HG03064 (cell line): ENCODE results near the gene CYP17A1.
"Not testable (repeated sequence)": the region's sequence is repeated elsewhere in the genome, so short reads cannot be mapped to it uniquely, and the experiment has no call there.

Source experiments
- ATAC-seq: cut with Tn5 transposase; IDR thresholded peaks from one replicate; pipeline ENCODE4 v1.9.1; 2021; ENCODE audit warnings: low read depth; ENCODE audit not compliant: unreplicated experiment

CYP17A1 gene, protein sequence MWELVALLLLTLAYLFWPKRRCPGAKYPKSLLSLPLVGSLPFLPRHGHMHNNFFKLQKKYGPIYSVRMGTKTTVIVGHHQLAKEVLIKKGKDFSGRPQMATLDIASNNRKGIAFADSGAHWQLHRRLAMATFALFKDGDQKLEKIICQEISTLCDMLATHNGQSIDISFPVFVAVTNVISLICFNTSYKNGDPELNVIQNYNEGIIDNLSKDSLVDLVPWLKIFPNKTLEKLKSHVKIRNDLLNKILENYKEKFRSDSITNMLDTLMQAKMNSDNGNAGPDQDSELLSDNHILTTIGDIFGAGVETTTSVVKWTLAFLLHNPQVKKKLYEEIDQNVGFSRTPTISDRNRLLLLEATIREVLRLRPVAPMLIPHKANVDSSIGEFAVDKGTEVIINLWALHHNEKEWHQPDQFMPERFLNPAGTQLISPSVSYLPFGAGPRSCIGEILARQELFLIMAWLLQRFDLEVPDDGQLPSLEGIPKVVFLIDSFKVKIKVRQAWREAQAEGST

DNA sequence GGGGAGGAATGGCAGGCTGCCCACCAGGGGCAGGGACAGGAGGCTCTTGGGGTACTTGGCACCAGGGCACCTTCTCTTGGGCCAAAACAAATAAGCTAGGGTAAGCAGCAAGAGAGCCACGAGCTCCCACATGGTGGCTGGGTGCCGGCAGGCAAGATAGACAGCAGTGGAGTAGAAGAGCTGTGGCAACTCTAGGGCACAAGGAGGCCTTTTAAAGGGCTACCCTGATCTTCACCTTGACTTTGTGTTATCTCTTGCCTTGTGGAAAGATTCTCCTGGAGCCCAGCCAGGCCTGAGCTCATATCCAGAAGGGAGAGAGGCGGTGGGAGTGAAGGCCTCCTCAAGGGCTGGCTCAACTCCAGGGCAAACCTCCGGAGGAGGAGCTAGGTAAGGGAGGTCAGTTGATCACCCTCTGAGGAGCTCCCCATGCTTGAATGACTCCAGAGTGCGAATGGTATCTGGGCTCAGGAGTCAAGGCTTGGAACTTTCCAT, at the start of gene CYP17A1:
Gene CYP17A1, minus strand, starts transcription at position 184 of the 492 bp plus-strand sequence. Its CDS starts 52 bp downstream, at position 132.
- ATAC-seq = no peak

DNA sequence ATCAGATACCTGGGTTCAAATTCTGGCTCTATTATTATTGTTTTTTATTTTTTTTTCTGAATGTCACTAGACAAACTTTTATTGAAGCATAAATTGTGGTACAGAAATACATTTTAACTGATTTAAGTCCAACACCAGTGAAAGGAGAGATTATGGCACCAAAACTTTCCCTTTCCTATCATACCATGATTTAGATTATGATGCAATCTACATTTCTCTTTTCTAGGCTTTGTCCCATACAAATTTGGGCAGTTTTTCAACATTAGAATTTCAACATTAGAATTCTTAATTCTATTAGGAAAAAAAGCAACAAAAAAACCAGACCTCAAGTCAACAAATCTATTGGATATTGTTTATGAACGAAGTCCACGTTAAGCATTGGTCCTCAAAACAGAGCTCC, 43.0 kb upstream of the CYP17A1 start:
- no peak for ATAC-seq

DNA sequence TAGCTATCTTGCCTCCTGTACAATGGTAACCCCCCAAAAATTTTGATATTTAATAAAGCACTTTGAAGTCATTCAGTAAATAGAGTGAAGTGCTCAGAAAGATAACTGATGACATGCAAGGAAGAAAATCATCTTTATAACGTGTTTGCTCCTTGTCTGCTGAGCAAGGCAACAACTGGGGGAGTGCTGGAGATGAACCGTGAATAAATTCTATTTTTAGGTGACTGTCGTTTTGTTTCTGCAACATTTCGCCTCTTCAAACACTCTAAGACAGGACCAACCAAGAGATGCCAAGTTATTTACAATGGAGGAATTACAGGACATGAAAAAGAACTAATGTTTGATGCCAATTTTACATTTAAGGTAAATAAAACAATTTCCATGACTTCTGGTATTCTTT, 41.4 kb upstream of the CYP17A1 start:
- ATAC-seq = no peak

DNA sequence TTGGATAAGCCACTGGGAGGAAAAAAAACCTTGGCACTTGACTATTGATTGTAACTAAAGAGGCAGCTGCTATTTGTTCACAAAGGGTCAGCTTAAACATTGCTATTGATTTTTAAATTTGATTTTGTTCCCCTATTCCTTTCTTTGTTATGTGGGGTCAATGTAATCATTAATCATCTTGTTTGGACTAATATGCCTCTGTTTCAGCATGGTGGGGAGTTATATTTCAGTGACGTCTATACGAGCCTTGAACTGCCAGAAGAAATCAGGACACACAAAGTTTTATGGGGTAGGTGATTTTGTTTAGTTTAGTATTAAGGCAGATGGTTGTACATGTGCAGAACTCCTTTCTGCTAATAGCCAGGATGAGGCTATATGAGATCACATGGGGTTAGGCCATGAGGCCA, 39.5 kb upstream of the CYP17A1 start:
- no peak for ATAC-seq

DNA sequence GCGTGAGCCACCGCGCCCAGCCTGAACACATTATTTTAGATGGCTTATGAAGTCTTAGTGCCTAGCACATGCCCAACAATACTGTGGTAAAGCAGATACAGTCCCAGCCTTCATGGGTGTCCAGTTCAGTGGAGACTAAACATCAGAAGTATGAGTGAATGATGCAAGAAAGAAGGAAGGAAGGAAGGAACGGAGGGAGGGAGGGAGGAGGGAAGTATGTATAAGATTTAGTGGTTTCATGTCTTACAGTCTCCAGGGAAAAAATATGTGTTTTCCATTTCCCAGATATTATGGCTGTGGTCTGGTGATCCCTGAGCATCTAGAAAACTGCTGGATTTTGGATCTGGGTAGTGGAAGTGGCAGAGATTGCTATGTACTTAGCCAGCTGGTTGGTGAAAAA, 35.0 kb upstream of the CYP17A1 start:
- ATAC-seq = no peak

DNA sequence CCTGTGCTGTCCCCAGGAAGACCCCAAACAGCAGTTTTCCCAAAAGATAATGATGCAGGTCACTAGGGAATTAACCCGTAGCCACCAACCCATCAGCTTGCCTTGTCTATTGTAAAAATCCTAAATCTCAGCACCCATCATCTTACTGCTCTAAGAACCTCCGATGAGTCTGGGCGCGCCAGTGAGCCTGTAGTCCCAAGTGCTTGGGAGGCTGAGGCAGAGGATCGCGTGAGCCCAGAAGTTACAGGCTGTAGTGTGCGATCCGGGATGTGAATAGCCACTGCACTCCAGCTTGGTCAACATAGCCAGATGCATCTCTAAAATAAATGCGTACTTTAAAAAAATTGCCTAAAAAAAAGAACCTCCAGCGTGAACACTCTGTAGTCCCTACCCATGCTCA, 33.0 kb upstream of the CYP17A1 start:
- ATAC-seq = no peak

DNA sequence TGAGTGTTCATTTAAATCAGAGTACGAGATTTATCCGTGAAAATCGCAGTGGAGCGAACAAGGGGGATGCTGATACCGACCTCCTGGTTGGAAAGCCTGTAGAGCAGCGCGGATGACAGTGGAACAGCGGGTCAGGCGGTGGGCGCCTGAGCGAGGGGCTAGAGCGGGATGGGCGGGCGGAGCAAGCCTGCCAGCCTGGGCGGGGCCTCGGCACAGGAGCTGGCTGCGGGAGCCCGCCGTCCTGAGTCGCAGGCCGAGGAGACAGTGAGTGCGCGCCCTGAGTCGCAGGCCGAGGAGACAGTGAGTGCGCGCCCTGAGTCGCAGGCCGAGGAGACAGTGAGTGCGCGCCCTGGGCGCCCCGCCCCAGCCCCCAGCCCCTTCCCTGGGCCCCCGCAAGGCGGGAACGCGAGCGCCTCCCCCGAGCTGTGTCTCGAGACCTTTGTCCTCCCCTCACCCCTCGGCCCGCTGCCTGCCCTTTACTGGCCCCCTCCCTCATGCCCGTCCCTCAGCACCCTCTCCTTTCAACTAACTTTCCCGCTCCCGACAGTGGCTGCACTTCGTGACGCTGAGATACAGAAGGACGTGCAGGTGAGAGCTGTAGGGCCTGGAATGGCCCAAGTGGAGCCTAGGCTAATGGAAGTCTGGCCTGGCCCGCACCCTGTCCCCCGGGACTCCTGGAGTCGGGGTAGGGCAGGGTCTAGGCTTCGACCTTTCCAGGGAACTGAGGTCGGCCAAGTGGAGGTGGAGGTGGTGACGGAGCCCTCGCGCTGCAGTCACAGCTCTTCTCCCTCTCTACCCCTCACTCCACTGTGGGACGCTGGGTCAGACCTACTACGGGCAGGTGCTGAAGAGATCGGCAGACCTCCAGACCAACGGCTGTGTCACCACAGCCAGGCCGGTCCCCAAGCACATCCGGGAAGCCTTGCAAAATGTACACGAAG, 32.3 kb upstream of the CYP17A1 start, which contains the start of gene AS3MT:
Gene AS3MT, plus strand, starts transcription at position 213 of the 941 bp plus-strand sequence. Its CDS starts 123 bp downstream, at position 336.
- no peak for ATAC-seq

DNA sequence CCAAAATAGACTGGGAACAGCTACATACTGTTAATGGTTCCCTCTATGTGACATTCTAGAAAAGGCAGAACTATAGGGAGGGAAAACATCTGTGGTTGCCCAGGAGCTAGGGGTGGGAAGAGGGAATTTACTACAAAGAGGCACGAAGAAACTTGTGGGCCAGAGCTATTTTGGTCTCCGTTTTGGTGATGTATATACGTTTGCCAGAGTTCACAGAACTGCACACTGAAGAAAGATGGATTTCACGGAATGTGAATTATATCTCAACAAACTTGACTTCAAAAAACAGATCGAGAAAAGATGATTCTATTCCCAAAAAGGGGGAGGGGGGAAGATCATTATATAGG, 31.7 kb upstream of the CYP17A1 start:
- ATAC-seq = no peak

DNA sequence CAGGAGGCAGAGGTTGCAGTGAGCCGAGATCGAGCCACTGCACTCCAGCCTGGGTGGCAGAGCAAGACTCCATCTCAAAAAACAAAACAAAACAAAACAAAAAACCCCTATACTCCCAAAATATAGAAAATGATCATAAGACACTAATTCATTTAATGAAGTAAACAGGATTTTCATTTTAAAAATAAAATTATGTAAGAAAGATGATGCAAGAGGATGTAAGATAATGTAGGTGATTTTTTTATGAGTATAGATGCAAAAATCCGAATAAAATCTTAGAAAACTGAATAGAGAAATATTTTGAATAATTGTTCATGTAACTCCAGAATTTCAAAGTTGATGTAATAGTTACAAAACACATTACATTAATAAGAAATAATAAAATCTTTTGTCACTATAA, 28.4 kb upstream of the CYP17A1 start:
- no peak for ATAC-seq

DNA sequence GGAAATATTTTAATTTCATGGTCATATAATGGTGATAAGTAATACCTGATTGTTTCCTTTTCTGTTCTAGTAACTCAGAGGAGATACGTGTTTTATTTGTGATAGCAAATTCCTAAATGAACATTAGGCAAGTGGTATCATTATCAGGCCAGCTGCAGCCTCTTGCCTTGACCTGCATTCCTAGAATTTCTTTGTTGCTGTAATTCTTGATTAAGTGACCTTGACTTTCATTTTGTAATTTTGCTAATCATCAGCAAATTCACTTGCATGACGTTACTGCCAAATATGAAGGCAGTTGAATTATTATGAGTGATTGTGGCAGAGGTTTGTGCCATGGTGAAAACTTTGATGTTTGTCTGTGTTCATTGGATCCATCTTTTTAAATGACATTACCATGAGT, 26.4 kb upstream of the CYP17A1 start:
- no peak for ATAC-seq

DNA sequence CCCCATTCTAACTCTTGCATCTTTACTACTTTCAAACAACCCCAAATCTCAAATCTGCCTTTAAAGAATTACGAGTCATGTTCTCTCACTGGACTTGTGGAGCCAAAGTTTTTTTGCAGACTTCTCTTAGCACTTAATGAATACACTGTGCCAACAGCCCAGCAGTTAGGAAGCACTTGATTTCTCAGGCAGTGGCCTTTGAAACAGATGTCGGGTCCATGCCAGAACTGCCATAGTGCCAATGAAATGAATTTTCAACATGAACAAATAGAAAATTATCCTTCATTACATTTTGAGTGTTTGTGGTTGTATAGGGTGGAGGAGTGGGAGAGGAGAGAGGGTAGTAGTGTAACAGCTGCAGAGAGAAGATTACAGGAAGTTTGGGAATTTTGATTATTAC, 22.7 kb upstream of the CYP17A1 start:
- no peak for ATAC-seq

DNA sequence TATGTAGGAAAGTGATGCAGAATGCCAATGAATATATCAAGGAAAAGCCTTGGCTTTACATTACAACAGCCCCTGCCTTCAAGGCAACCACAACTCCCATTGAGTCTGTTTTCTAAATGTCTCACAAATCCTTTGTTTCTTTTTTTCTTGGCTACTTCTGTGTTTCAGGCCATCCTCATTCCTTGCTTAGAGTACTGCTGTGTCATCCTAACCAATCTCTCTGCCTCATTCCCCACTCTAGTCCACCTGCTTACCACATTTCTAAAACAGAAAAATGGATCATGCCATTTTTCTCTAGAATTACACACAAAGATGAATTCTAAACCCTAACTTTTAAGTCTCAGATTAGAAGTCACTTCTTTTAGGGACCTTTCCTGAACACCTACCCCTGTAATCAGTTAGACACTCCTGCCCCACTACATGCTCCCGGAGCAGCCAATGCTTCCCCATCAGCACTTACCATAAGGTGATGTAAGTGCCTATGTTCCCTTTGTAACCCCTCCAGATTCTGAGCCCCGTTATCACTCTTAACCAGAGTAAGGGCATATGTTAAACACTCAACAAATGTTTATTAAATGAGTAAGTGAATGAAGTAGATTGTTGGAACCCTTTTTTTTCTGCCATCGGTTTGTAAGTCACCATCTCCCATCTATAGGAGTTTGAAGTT, 19.7 kb upstream of the CYP17A1 start:
- ATAC-seq = no peak

DNA sequence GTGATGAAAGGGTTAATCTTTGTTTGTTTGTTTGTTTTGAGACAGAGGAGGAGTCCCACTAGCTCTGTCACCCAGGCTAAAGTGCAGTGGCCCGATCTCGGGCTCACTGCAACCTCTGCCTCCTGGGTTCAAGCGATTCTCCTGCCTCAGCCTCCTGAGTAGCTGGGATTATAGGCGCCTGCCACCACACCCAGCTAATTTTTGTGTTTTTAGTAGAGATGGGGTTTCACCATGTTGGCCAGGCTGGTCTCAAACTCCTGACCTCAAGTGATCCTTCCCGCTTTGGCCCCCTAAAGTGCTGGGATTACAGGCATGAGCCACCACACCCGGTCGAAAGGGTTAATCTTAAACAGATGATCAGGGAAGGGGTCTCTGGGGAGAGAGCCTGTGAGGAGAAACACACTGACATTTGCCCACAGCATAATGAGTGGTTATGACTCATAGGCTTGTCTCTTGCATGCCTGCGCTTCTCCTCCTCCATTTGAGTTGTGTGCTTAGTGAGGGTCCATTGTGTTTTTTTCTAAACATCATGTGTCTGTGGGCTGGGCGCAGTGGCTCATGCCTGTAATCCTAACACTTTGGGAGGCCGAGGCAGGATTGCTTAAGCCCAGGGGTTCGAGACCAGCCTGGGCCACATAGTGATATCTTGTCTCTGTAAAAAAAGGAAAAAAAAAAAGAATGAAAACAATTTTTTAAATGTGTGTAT, 18.7 kb upstream of the CYP17A1 start:
- not testable (repeated sequence) for ATAC-seq

DNA sequence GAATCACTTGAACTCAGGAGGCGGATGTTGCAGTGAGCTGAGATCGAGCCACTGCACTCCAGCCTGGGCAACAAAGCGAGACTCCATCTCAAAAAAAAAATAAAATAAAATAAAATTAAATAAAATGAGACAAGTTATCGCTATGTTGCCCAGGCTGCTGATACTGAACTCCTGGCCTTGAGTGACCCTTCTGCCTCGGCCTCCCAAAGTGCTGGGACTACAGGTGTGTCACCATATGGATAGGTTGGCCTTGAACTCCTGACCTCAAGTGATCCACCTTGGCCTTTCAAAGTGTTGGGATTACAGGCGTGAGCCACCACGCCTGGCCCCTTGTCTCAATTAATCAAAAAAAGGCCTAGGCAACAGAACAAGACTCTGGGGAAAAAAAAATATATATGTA, 16.0 kb upstream of the CYP17A1 start:
- not testable (repeated sequence) for ATAC-seq

DNA sequence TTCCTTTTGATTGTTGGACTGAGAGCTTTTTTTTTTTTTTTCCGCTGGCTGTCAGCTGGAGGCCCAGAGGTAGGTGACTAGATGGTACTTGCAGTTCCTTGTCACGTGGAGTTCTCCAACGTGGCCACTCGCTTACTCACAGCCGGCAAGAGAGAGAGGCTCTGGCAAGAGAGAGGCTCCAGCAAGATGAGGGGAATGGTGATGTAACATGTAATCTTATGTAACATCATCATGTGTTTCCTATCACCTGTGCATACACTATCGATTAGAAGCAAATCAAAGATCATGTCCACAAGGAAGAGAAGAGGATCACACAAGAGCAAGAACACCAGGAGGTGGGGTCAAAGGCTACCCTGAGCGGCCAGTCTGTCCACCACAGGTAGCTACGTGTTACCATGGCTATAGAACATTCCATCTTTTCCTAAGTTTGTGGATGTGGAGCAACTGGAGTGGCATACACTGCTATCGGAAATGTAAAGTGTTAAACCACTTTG, 12.9 kb upstream of the CYP17A1 start:
- no peak for ATAC-seq

DNA sequence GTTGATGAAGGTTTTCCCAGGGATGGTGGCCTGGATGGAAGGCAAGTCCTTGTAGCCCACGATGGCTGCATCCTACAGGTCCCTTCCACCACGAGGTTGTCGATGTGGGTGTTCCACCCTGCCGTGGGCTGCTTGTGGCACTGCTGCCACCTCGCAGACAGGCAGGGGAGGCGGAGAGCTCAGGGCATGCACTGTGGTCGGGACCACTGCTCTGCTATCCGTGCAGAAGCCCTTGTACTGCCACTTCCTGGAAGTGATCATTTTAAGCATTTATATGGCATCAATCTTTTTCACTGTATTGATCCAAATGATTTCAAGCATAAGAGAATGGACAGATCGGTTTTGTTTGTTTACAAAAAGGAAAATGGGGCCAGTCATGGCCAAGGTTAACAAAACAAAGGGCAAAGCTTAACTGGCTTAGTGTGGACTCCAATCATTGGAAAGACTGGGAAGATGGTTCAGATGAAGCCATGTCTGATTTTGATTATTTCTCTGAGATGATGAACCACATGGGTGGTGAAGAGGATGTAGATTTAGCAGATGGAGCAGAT, 8.2 kb upstream of the CYP17A1 start:
- no peak for ATAC-seq

DNA sequence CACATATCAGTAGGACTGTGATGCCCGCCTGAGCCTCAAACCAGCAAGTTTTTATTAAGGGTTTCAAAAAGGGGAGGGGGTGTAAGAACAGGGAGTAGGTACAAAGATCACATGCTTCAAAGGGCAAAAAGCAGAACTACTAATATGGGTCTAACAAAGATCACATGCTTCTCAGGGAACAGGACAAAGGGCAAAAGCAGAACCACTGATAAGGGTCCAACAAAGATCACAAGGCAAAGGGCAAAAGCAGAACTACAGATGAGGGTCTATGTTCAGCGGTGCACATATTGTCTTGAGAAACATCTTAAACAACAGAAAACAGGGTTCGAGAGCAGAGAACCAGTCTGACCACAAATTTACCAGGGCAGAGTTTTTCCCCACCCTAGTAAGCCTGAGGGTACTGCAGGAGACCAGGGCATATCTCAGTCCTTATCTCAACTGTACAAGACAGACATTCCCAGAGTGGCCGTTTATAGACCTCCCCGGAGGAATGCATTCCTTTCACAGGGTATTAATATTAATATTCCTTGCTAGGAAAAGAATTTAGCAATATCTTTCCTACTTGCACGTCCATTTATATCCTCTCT, 7.1 kb upstream of the CYP17A1 start:
- not testable (repeated sequence) for ATAC-seq

DNA sequence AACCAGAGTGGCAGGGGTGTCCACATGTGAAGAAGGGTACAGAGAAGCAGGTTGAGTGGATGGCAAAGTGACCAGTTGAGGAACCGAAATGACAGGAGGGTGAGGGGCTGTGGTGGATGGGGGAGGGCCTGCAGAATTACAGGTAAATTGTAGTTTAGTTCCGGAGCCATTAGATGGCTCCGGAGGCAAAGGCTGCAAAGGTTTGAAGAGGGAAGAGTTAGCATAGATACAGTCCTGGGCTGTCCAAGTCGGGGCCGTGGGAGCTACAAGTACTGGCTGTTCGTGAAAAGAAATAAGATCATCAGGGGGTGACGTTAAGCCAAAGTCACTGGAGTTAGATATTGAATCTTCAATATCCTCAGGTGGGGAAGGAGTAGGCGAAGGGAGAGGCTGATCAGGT, 5.9 kb upstream of the CYP17A1 start:
- not testable (repeated sequence) for ATAC-seq

DNA sequence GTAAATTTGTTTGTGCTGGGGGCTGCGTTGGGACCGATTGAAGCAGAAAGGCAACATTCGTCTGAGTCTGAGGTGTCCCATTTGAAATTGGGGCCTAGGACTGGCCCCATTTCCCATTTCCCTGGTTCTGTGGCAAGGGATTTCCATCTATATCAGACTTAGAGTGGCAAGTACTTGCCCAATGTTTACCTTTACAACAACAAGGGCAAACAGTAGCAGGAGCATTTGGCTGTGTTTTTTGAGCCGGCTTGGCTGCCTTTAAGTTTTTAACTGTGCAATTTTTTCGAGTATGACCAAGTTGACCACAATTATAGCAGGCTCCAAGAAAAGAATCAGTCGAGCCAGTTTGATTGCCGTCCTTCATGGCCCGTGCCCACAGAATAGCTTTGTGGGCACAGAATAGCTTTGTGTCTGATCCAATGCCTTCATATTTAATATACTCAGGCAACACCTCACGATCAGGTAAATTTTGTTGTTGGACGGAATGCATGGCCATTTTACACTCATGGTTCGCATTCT, 4.7 kb upstream of the CYP17A1 start:
- no peak for ATAC-seq
